Spinal cord (tissue), 10 donors: Measurements from ENCODE around the gene ADARB2. TPM values are rescaled to one million over a fixed set of nuclear protein-coding genes. Genes with fewer than 3 reads are reported as not detected.

Source experiments
- DNase-seq, 6 donors: peaks; one replicate each; pipeline versions ENCODE4 v3.0.0 to v3.0.0-alpha.2; 2013 to 2015; ENCODE audit warnings: low spot score in 6 of 6, low read depth in 4 of 6
- H3K27ac ChIP-seq: one replicate; pipeline ENCODE4 v1.5.1; 2013; ENCODE audit warnings: low read depth, low read length, control low read depth
- H3K27me3 ChIP-seq: one replicate; pipeline ENCODE4 v1.6.1; 2013; ENCODE audit warnings: low read length; ENCODE audit not compliant: control insufficient read depth, insufficient read depth
- H3K36me3 ChIP-seq: one replicate; pipeline ENCODE4 v1.6.1; 2013; ENCODE audit warnings: low read length; ENCODE audit not compliant: control insufficient read depth, insufficient read depth
- H3K4me1 ChIP-seq: one replicate; pipeline ENCODE4 v1.6.1; 2013; ENCODE audit warnings: low read length; ENCODE audit not compliant: control insufficient read depth, insufficient read depth
- H3K4me3 ChIP-seq: one replicate; pipeline ENCODE4 v1.5.1; 2013; ENCODE audit warnings: low read depth, low read length, control low read depth
- H3K9me3 ChIP-seq: one replicate; pipeline ENCODE4 v1.6.1; 2013; ENCODE audit warnings: low read length; ENCODE audit not compliant: control insufficient read depth, insufficient read depth
- WGBS: methylation state at CpG from one replicate; pipeline ENCODE4 v1.1.5; 2013; ENCODE audit warnings: missing lambda C conversion rate; ENCODE audit not compliant: insufficient coverage; 5-methylcytosine and 5-hydroxymethylcytosine counted together
- polyA plus RNA-seq, 2 donors: library from polyadenylated mRNA; unstranded; fragments of 120-200 nt; gene quantifications; one replicate each; pipeline ENCODE4 v1.2.1, GENCODE V29; 2013; ENCODE audit not compliant: insufficient read length in 2 of 2
- total RNA-seq, 2 donors: library from RNA; depleted of rRNA in 1 of 2; stranded (reverse); fragments of 120-200 nt in 1 of 2; fragments of >200 nt in 1 of 2; gene quantifications; one replicate each; pipeline versions ENCODE4 v1.2.3 to v1.2.4, GENCODE V29; 2013 to 2014
- donor health status: healthy.

ADARB2 gene
- total and polyA plus RNA-seq, 4 donors, result 4.1 to 11.2 (median 8.3) TPM

GRCh38 chr10:1643161-1643907 lies 94.0 kb downstream of the ADARB2 start:
- peak in 2 of 6 donors; percentile 20 to 66 for DNase-seq
- H3K9me3 ChIP-seq, result no peaks in the 10 kb centered on the region
- no peaks in the 10 kb centered on the region for H3K36me3 ChIP-seq
- H3K27ac ChIP-seq, result peak overlapping the region; percentile 57
- no peak overlapping the region for H3K4me3 ChIP-seq
- no peaks in the 10 kb centered on the region for H3K27me3 ChIP-seq
- peaks cover 43% of the 10 kb centered on the region for H3K4me1 ChIP-seq
- WGBS, result 25% methylated on average over 4 of the region's 11 CpGs

DNA sequence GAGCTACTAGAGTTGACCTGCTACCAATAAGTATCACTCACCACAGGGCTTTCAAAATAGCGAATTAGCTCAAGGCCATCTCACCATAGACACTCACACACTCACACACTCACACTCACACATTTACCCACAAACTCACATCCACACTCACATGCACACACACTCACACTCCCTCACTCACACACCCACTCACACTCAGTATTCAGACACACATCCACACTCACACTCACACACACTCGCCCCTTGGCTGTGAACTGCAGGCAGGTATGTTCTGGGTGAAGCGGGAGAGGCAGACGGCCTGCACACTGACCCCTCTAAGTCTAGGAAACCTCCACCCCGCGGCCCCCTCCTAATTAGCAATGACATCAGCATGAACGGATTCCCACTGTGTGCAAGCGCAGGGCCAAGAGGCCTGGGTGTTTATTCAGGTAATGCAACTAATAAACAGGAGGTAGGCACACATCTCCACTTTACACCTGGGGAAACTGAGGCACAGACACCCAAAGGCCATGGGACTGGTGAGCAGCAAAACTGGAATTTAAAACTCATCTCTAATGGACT lies 94.6 kb downstream of the ADARB2 start:
- 78% methylated on average over 3 of the region's 8 CpGs for WGBS
- Histone ChIP-seq H3K27ac (no peak overlapping the region), H3K4me3 (no peak overlapping the region), H3K36me3 (no peaks in the 10 kb centered on the region), H3K4me1 (peaks cover 43% of the 10 kb centered on the region), H3K27me3 (no peaks in the 10 kb centered on the region), H3K9me3 (no peaks in the 10 kb centered on the region)
- no peak for DNase-seq

DNA sequence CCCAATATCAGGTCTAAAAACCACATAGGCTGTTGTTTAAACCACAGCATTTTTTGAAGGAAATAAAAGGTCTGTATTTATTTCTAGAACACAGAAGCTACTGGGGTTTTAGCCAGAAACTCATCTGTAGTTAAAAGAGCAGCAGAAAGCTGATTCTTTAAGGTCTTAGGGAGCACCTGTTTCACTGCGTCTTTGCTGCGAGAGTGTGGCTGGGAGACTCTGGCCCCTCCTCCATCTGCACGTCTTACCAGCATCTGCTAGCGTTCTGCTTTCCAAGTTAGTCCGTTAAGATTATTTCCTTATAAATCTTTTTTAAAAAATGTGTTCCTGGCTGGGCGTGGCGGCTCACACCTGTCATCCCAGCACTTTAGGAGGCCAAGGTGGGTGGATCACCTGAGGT lies 95.9 kb downstream of the ADARB2 start:
- peaks cover 38% of the 10 kb centered on the region for H3K4me1 ChIP-seq
- DNase-seq, result peak in 1 of 6 donors; percentile 28
- WGBS, result no CpG with 5 or more reads among the region's 7 CpGs

DNA sequence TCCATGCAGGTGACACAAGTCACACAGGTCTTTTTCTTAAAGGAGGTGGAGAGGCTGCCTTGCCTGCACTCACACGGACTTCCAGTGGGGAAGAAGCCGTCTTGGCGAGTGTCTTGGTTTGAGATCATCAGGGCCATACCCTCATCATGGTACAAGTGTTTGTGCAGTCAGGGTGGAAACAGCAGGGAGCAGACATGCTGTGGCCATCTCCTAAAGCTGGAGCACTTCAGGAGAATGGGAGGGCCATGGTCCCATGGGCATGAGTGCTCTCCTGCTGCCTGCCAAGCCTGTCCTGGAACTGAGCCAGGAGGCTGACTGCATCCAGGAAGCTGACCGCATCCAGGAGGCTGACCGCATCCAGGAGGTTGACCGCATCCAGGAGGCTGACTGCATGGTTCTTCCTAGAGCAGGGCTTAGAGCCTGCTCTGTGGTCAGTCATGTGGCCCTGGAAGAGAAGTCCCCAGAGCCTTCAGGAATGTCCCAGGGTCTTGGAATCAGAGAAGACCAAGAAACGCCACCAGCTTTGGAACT lies 98.4 kb downstream of the ADARB2 start:
- Histone ChIP-seq H3K27ac (no peak overlapping the region), H3K4me1 (peaks cover 23% of the 10 kb centered on the region), H3K9me3 (no peaks in the 10 kb centered on the region), H3K36me3 (no peaks in the 10 kb centered on the region), H3K4me3 (no peak overlapping the region), H3K27me3 (no peaks in the 10 kb centered on the region)
- 85% methylated on average over 7 of the region's 7 CpGs for WGBS
- peak in 1 of 6 donors; percentile 38 for DNase-seq

More for the DNA sequence above, 95.9 kb downstream of the ADARB2 start:
- Histone ChIP-seq H3K36me3 (no peaks in the 10 kb centered on the region), H3K27me3 (no peaks in the 10 kb centered on the region), H3K27ac (no peak overlapping the region), H3K4me3 (no peak overlapping the region), H3K9me3 (no peaks in the 10 kb centered on the region)

DNA sequence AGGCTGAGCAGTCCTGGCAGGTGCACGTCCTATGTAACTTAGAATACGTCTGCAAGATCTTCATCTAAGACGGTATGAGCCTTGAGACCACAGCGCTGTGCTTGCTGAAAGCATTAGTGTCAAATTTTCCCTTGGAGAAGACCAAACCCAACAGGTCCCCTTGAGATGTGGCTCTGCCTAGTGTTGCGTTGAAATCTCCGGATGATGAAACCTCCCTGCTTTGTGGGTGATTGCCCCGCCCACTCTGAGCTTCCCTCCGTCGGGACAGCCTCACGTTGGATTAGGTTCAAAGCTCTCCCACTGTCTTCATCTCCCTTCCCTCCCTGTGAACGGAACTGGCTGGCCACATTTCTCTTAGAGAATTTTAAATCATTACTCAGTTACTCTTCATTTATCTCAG lies 102.0 kb downstream of the ADARB2 start:
- H3K4me3 ChIP-seq, result no peak overlapping the region
- DNase-seq, result no peak
- peaks cover 3% of the 10 kb centered on the region for H3K36me3 ChIP-seq
- peaks cover 13% of the 10 kb centered on the region for H3K4me1 ChIP-seq
- H3K27ac ChIP-seq, result no peak overlapping the region
- no peaks in the 10 kb centered on the region for H3K27me3 ChIP-seq
- H3K9me3 ChIP-seq, result no peaks in the 10 kb centered on the region
- 61% methylated on average over 11 of the region's 11 CpGs for WGBS

GRCh38 chr10:1634239-1634638 lies 103.1 kb downstream of the ADARB2 start:
- H3K27me3 ChIP-seq, result no peaks in the 10 kb centered on the region
- no peaks in the 10 kb centered on the region for H3K9me3 ChIP-seq
- no peak overlapping the region for H3K4me3 ChIP-seq
- H3K4me1 ChIP-seq, result peaks cover 14% of the 10 kb centered on the region
- H3K36me3 ChIP-seq, result peaks cover 3% of the 10 kb centered on the region
- no peak overlapping the region for H3K27ac ChIP-seq
- no peak for DNase-seq
- whole genome bisulfite sequencing, result 94% methylated on average over 4 of the region's 5 CpGs

GRCh38 chr10:1633783-1634182 lies 103.5 kb downstream of the ADARB2 start:
- peaks cover 3% of the 10 kb centered on the region for H3K36me3 ChIP-seq
- peaks cover 9% of the 10 kb centered on the region for H3K4me1 ChIP-seq
- WGBS, result 88% methylated on average over 13 of the region's 13 CpGs

DNA sequence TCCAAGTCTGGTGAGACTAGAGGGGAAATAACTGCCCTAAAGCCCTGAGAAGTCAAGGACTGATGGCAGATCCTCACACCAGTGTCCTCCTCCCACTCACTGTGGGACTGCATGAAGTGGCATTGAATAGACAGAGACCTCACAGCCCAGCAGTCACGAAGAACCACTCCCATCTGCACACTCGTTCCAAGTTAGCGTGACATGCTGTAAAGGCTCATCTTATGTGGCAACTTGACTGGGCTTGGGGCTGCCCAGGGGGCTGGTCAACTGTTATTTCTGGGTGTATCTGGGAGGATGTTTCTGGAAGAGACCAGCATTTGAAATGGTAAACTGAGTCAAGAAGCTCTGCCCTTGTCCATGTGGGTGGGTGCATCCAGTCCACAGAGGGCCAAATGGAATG lies 104.7 kb downstream of the ADARB2 start:
- Histone ChIP-seq H3K27me3 (no peaks in the 10 kb centered on the region), H3K4me1 (peaks cover 8% of the 10 kb centered on the region), H3K36me3 (peaks cover 3% of the 10 kb centered on the region), H3K9me3 (no peaks in the 10 kb centered on the region), H3K27ac (no peak overlapping the region), H3K4me3 (no peak overlapping the region)
- DNase-seq, result no peak
- WGBS, result 100% methylated on average over 2 of the region's 3 CpGs

More at GRCh38 chr10:1633783-1634182, 103.5 kb downstream of the ADARB2 start:
- Histone ChIP-seq H3K9me3 (no peaks in the 10 kb centered on the region), H3K27me3 (no peaks in the 10 kb centered on the region), H3K4me3 (no peak overlapping the region), H3K27ac (no peak overlapping the region)
- no peak for DNase-seq

- Histone ChIP-seq H3K36me3 (peaks cover 3% of the 10 kb centered on the region), H3K4me1 (peaks cover 8% of the 10 kb centered on the region), H3K27ac (no peak overlapping the region), H3K27me3 (no peaks in the 10 kb centered on the region), H3K9me3 (no peaks in the 10 kb centered on the region), H3K4me3 (no peak overlapping the region)
- 97% methylated on average over 3 of the region's 3 CpGs for WGBS
- no peak for DNase-seq
Measured at GRCh38 chr10:1632141-1632540, 105.2 kb downstream of the ADARB2 start.

DNA sequence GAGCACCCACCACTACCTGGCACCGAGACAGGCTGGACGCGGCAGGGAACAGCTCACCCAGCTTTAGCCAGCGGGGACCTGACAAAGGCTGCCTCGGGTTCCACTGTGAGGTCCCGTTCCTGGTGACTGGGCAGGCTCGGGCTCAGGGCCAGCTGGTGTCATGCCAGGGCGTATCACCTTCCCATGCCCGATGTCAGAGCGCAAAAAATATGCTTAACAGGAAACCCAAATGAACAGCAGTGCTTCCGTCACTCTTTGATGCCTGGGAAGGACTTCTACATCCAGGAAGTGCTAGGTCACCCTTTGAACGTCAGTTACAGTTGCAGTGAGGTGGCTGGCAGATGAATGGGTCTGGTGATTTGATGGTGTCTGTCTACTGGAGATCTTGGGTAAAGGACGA lies 106.0 kb downstream of the ADARB2 start:
- H3K4me3 ChIP-seq, result no peak overlapping the region
- DNase-seq, result no peak
- no peaks in the 10 kb centered on the region for H3K27me3 ChIP-seq
- no peaks in the 10 kb centered on the region for H3K9me3 ChIP-seq
- H3K27ac ChIP-seq, result no peak overlapping the region
- peaks cover 3% of the 10 kb centered on the region for H3K36me3 ChIP-seq
- WGBS, result 83% methylated on average over 13 of the region's 13 CpGs
- H3K4me1 ChIP-seq, result peaks cover 8% of the 10 kb centered on the region
